Measurements from ENCODE around the gene CCDC188. TPM values are rescaled to one million over a fixed set of nuclear protein-coding genes. Genes with fewer than 3 reads are reported as not detected.

Gene CCDC188
- total RNA-seq, 1 experiment from 2014 or later, result not detected

- ATAC-seq (no peak), DNase-seq (no peak)
- H2AFZ ChIP-seq (ENCODE audit: low read length), result no peak overlapping the region
- TF ChIP-seq EZH2phosphoT487 (IDR thresholded peaks at IDR 0.05; ENCODE audit: borderline replicate concordance, low read length), result no peak
- H3K9me2 ChIP-seq (replicated peaks; ENCODE audit: low read length), result no peaks in the 10 kb centered on the region
- H3K4me3 ChIP-seq (ENCODE audit: low read length), result no peak overlapping the region
- no peaks in the 10 kb centered on the region for H3K9me3 ChIP-seq (ENCODE audit: low read length)
- POLR2A ChIA-PET (ENCODE audit: unreplicated experiment), result no interaction called here
- intact Hi-C loops (cut with micrococcal nuclease), result no loop called here
- H3K27ac ChIP-seq (ENCODE audit: low read length), result no peak overlapping the region
- CTCF ChIA-PET, result no interaction called here
- no peaks in the 10 kb centered on the region for H3K4me1 ChIP-seq (ENCODE audit: insufficient read depth, low read length)
- peaks cover 40% of the 10 kb centered on the region for H3K36me3 ChIP-seq (ENCODE audit: low read depth, low read length)
- H3K27me3 ChIP-seq (ENCODE audit: low read length), result no peaks in the 10 kb centered on the region
- no peak overlapping the region for H3K4me2 ChIP-seq (ENCODE audit: low read length)
- no peaks in the 10 kb centered on the region for H4K20me1 ChIP-seq (ENCODE audit: low read length)
- peaks cover 20% of the 10 kb centered on the region for H3K79me2 ChIP-seq (ENCODE audit: low read length)
- H3F3A ChIP-seq (ENCODE audit: low read length, unreplicated experiment), result no peaks in the 10 kb centered on the region
- no TSS peak for BruUV-seq (replicated peaks)
- H3K9ac ChIP-seq (ENCODE audit: low read length), result no peak overlapping the region
Measured at GRCh38 chr22:20102203-20102780, 48.6 kb downstream of the CCDC188 start.

GRCh38 chr22:20101638-20102037 is 49.2 kb downstream of the CCDC188 start:
- BruUV-seq (replicated peaks), result no TSS peak
- no peak for ATAC-seq
- TF ChIP-seq EZH2 (IDR thresholded peaks at IDR 0.05; ENCODE audit: low read length, unreplicated experiment), result no peak
- TF ChIP-seq EZH2phosphoT487 (IDR thresholded peaks at IDR 0.05; ENCODE audit: borderline replicate concordance, low read length), result no peak
- TF ChIP-seq CTCF (conservative IDR thresholded peaks at IDR 0.05; ENCODE audit: low read depth, low read length), result no peak
- no peak overlapping the region for H2AFZ ChIP-seq (ENCODE audit: low read length)
- H4K20me1 ChIP-seq (ENCODE audit: low read length), result peaks cover 5% of the 10 kb centered on the region; the same call in 1 of the 2 replicates
- H3K4me2 ChIP-seq (ENCODE audit: low read length), result no peak overlapping the region
- peaks cover 47% of the 10 kb centered on the region for H3K36me3 ChIP-seq (ENCODE audit: low read depth, low read length)
- H3K27ac ChIP-seq (ENCODE audit: low read length), result no peak overlapping the region
- no peaks in the 10 kb centered on the region for H3K4me1 ChIP-seq (ENCODE audit: insufficient read depth, low read length)
- H3F3A ChIP-seq (ENCODE audit: low read length, unreplicated experiment), result no peaks in the 10 kb centered on the region
- H3K9me3 ChIP-seq (ENCODE audit: low read length), result no peaks in the 10 kb centered on the region
- POLR2A ChIA-PET (ENCODE audit: unreplicated experiment), result no interaction called here
- no peak overlapping the region for H3K4me3 ChIP-seq (ENCODE audit: low read length)
- H3K79me2 ChIP-seq (ENCODE audit: low read length), result peaks cover 20% of the 10 kb centered on the region
- intact Hi-C loops (cut with micrococcal nuclease), result no loop called here
- no peaks in the 10 kb centered on the region for H3K27me3 ChIP-seq (ENCODE audit: low read length)
- H3K9me2 ChIP-seq (replicated peaks; ENCODE audit: low read length), result no peaks in the 10 kb centered on the region
- DNase-seq, result no peak
- no peak overlapping the region for H3K9ac ChIP-seq (ENCODE audit: low read length)
- CTCF ChIA-PET, result no interaction called here

GRCh38 chr22:20099099-20099711 is 51.6 kb downstream of the CCDC188 start:
- BruUV-seq (replicated peaks), result no TSS peak
- Histone ChIP-seq H3K9ac (ENCODE audit: low read length) (no peak overlapping the region), H3K9me2 (replicated peaks; ENCODE audit: low read length) (no peaks in the 10 kb centered on the region), H3K36me3 (ENCODE audit: low read depth, low read length) (peaks cover 60% of the 10 kb centered on the region), H3K4me3 (ENCODE audit: low read length) (no peak overlapping the region), H2AFZ (ENCODE audit: low read length) (no peak overlapping the region), H3K9me3 (ENCODE audit: low read length) (no peaks in the 10 kb centered on the region), H3K27ac (ENCODE audit: low read length) (no peak overlapping the region), H4K20me1 (ENCODE audit: low read length) (peaks cover 7% of the 10 kb centered on the region; the same call in 1 of the 2 replicates), H3K79me2 (ENCODE audit: low read length) (peaks cover 20% of the 10 kb centered on the region), H3K4me1 (ENCODE audit: insufficient read depth, low read length) (no peaks in the 10 kb centered on the region), H3K27me3 (ENCODE audit: low read length) (no peaks in the 10 kb centered on the region), H3F3A (ENCODE audit: low read length, unreplicated experiment) (no peaks in the 10 kb centered on the region), H3K4me2 (ENCODE audit: low read length) (no peak overlapping the region)
- no peak for ATAC-seq
- no peak for DNase-seq
- CTCF ChIA-PET, result no interaction called here
- POLR2A ChIA-PET (ENCODE audit: unreplicated experiment), result no interaction called here
- intact Hi-C loops (cut with micrococcal nuclease), result no loop called here
- TF ChIP-seq CTCF (conservative IDR thresholded peaks at IDR 0.05; ENCODE audit: low read depth, low read length), result no peak
- no peak for TF ChIP-seq EZH2phosphoT487 (IDR thresholded peaks at IDR 0.05; ENCODE audit: borderline replicate concordance, low read length)
- TF ChIP-seq EZH2 (IDR thresholded peaks at IDR 0.05; ENCODE audit: low read length, unreplicated experiment), result no peak

Small RNA genes within 50 kb of the gene (microRNA-seq; reads per million reads assigned to microRNA genes)
- not detected for gene MIR6816 (ENCODE audit: unreplicated experiment)

Other genes starting within 250 kb of the CCDC188 start
- 204 and 205 TPM in 2 replicates for gene COMT, start 209.3 kb downstream of the CCDC188 start, total RNA-seq (2014; rRNA removed)
- 23.0 and 32.1 TPM in 2 replicates for gene TXNRD2, start 209.2 kb downstream of the CCDC188 start, total RNA-seq (2014; rRNA removed)
- 19.7 and 20.0 TPM in 2 replicates for gene ARVCF, start 134.2 kb downstream of the CCDC188 start, total RNA-seq (2014; rRNA removed)
- 23.5 and 33.7 TPM in 2 replicates for gene TANGO2, start 129.9 kb downstream of the CCDC188 start, total RNA-seq (2014; rRNA removed)
- gene DGCR8, start 70.8 kb downstream of the CCDC188 start, total RNA-seq (2014; rRNA removed), result 41.7 and 43.6 TPM in 2 replicates
- 356 and 411 TPM in 2 replicates for gene RANBP1, start 35.0 kb downstream of the CCDC188 start, total RNA-seq (2014; rRNA removed)
- 58.9 and 62.1 TPM in 2 replicates for gene TRMT2A, start 33.8 kb downstream of the CCDC188 start, total RNA-seq (2014; rRNA removed)
- 24.6 and 26.8 TPM in 2 replicates for gene ZDHHC8, start 19.3 kb downstream of the CCDC188 start, total RNA-seq (2014; rRNA removed)
- 10.4 and 12.2 TPM in 2 replicates for gene RTN4R, start 117.3 kb upstream of the CCDC188 start, total RNA-seq (2014; rRNA removed)
- gene DGCR6L, start 169.0 kb upstream of the CCDC188 start, total RNA-seq (2014; rRNA removed), result 78.1 and 84.8 TPM in 2 replicates
- gene ZNF74, start 243.1 kb upstream of the CCDC188 start, total RNA-seq (2014; rRNA removed), result 11.1 and 18.5 TPM in 2 replicates

Data from PC-3 (cell line).